SK-N-SH treated with all-trans-retinoic acid at 6 μM for 48 hours (cell line): ENCODE data around the gene TNFSF18.

Source experiments
- ATAC-seq: fragments of 200-7000 bp; cut with Tn5 transposase; 3 replicates; pipeline ENCODE4 v1.9.1; 2020; ENCODE audit warnings: mild to moderate bottlenecking, moderate library complexity
- ARNTL ChIP-seq: fragments of 450-650 bp; formaldehyde crosslinking; IDR thresholded peaks from 2 replicates; pipeline ENCODE4 v1.5.0; 2020; ENCODE audit warnings: low read depth, mild to moderate bottlenecking, moderate library complexity, borderline replicate concordance
- BACH2 ChIP-seq: fragments of 250-450 bp; sonication (Bioruptor Pico); IDR thresholded peaks from 2 replicates; pipeline ENCODE4 v1.9.0; 2021; ENCODE audit warnings: mild to moderate bottlenecking, borderline replicate concordance
- CSDC2 ChIP-seq: fragments of 250-450 bp; sonication (Bioruptor Pico); IDR thresholded peaks from 2 replicates; pipeline ENCODE4 v1.5.0; 2020; ENCODE audit warnings: mild to moderate bottlenecking, moderate library complexity
- ESRRG ChIP-seq: fragments of 250-450 bp; sonication (Bioruptor Pico); IDR thresholded peaks from 2 replicates; pipeline ENCODE4 v1.6.1; 2021; ENCODE audit warnings: mild to moderate bottlenecking
- GLIS3 ChIP-seq: fragments of 250-450 bp; sonication (Bioruptor Pico); IDR thresholded peaks from 2 replicates; pipeline ENCODE4 v1.5.0; 2020; ENCODE audit warnings: mild to moderate bottlenecking, moderate library complexity
- ISL1 ChIP-seq: fragments of 250-450 bp; sonication (Bioruptor Pico); IDR thresholded peaks from 2 replicates; pipeline ENCODE4 v2.1.2; 2022; ENCODE audit warnings: mild to moderate bottlenecking, moderate library complexity
- PATZ1 ChIP-seq: fragments of 250-450 bp; sonication (Bioruptor Pico); IDR thresholded peaks from 2 replicates; pipeline ENCODE4 v1.8.0; 2020; ENCODE audit warnings: mild to moderate bottlenecking, moderate library complexity, borderline replicate concordance
- PPARA ChIP-seq: fragments of 250-450 bp; sonication (Bioruptor Pico); IDR thresholded peaks from 2 replicates; pipeline ENCODE4 v1.5.0; 2020; ENCODE audit warnings: mild to moderate bottlenecking, borderline replicate concordance
- RARB ChIP-seq: fragments of 250-450 bp; sonication (Bioruptor Pico); IDR thresholded peaks from 2 replicates; pipeline ENCODE4 v1.8.0; 2021; ENCODE audit warnings: mild to moderate bottlenecking, moderate library complexity
- SNAI2 ChIP-seq: fragments of 250-450 bp; sonication (Bioruptor Pico); IDR thresholded peaks from 2 replicates; pipeline ENCODE4 v1.5.0; 2020; ENCODE audit warnings: mild to moderate bottlenecking, moderate library complexity
- TCF4 ChIP-seq: fragments of 250-450 bp; sonication (Bioruptor Pico); IDR thresholded peaks from 2 replicates; pipeline ENCODE4 v1.8.0; 2021; ENCODE audit warnings: mild to moderate bottlenecking, moderate library complexity, borderline replicate concordance
- TOX ChIP-seq: fragments of 250-450 bp; sonication (Bioruptor Pico); IDR thresholded peaks from 2 replicates; pipeline ENCODE4 v1.8.0; 2021; ENCODE audit warnings: mild to moderate bottlenecking, moderate library complexity, borderline replicate concordance
- TSHZ2 ChIP-seq: fragments of 250-450 bp; sonication (Bioruptor Pico); IDR thresholded peaks from 2 replicates; pipeline ENCODE4 v1.5.0; 2020; ENCODE audit warnings: mild to moderate bottlenecking, moderate library complexity
- ZC3H10 ChIP-seq: fragments of 250-450 bp; sonication (Bioruptor Pico); IDR thresholded peaks from 2 replicates; pipeline ENCODE4 v1.5.1; 2021; ENCODE audit warnings: mild to moderate bottlenecking, moderate library complexity
- ZFP3 ChIP-seq: fragments of 250-450 bp; sonication (Bioruptor Pico); IDR thresholded peaks from 2 replicates; pipeline ENCODE4 v1.5.0; 2020; ENCODE audit warnings: mild to moderate bottlenecking, moderate library complexity
- ZFP30 ChIP-seq: fragments of 450-650 bp; formaldehyde crosslinking; IDR thresholded peaks from 2 replicates; pipeline ENCODE4 v1.5.0; 2022; ENCODE audit warnings: mild to moderate bottlenecking, moderate library complexity
- ZNF565 ChIP-seq: fragments of 450-650 bp; formaldehyde crosslinking; conservative IDR thresholded peaks from 2 replicates; pipeline ENCODE4 v1.5.0; 2020; ENCODE audit warnings: low read depth, mild to moderate bottlenecking, moderate library complexity
- ZNF70 ChIP-seq: fragments of 450-650 bp; formaldehyde crosslinking; IDR thresholded peaks from 2 replicates; pipeline ENCODE4 v1.5.0; 2020; ENCODE audit warnings: mild to moderate bottlenecking, moderate library complexity
- ZNF8 ChIP-seq: fragments of 450-650 bp; formaldehyde crosslinking; IDR thresholded peaks from 2 replicates; pipeline ENCODE4 v1.5.0; 2020; ENCODE audit warnings: mild to moderate bottlenecking, moderate library complexity
- TF ChIP-seq, protein P1 (sequence below): fragments of 250-450 bp; sonication (Bioruptor Pico); IDR thresholded peaks from 2 replicates; pipeline ENCODE4 v1.5.1; 2021; ENCODE audit warnings: mild to moderate bottlenecking, moderate library complexity

TNFSF18 gene

DNA sequence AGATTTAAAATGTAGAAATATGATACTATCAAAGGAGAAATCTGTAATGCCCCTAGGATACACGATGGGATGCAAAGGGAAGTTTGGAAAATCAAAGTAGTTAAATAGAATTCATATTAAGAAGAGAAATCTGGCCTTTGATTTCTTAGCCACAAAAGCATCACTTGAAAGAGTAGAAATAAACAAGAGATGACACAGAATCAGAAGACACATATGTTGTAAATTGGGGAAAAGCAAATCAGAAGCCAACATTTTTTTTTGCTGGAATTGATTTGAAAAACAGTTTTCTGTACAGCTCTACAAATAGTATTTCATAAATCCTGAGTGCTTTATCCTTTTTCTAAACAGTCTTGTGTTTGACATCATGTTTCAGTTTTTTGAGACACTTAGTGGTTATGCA, 12.4 kb upstream of the TNFSF18 start:
- TF ChIP-seq ZFP30 (no peak), CSDC2 (no peak)
- ATAC-seq: no peak

GRCh38 chr1:173062150-173062938, 11.6 kb upstream of the TNFSF18 start:
- peak; percentile 89 for ATAC-seq
- TF ChIP-seq GLIS3 (CRISPR knock-in tag) (no peak), TOX (peak; percentile 14; the same call in 1 of the 2 replicates), ZFP3 (no peak), TSHZ2 (CRISPR knock-in tag) (no peak), ZFP30 (no peak), ZNF70 (no peak), ISL1 (no peak)
- TF ChIP-seq, protein P1, sequence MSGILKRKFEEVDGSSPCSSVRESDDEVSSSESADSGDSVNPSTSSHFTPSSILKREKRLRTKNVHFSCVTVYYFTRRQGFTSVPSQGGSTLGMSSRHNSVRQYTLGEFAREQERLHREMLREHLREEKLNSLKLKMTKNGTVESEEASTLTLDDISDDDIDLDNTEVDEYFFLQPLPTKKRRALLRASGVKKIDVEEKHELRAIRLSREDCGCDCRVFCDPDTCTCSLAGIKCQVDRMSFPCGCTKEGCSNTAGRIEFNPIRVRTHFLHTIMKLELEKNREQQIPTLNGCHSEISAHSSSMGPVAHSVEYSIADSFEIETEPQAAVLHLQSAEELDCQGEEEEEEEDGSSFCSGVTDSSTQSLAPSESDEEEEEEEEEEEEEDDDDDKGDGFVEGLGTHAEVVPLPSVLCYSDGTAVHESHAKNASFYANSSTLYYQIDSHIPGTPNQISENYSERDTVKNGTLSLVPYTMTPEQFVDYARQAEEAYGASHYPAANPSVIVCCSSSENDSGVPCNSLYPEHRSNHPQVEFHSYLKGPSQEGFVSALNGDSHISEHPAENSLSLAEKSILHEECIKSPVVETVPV (CRISPR knock-in tag): no peak

- TF ChIP-seq RARB (CRISPR knock-in tag): no peak
- TF ChIP-seq GLIS3 (CRISPR knock-in tag): no peak
- no peak for TF ChIP-seq ZNF565 (CRISPR knock-in tag)
- TF ChIP-seq PATZ1 (CRISPR knock-in tag): no peak
- no peak for TF ChIP-seq SNAI2 (CRISPR knock-in tag)
- no peak for TF ChIP-seq TCF4 (CRISPR knock-in tag)
- no peak for TF ChIP-seq ZFP30
- TF ChIP-seq, all 23 proteins: peak for 0
- no peak for ATAC-seq
Observed at GRCh38 chr1:173058556-173058955, 7.8 kb upstream of the TNFSF18 start.

DNA sequence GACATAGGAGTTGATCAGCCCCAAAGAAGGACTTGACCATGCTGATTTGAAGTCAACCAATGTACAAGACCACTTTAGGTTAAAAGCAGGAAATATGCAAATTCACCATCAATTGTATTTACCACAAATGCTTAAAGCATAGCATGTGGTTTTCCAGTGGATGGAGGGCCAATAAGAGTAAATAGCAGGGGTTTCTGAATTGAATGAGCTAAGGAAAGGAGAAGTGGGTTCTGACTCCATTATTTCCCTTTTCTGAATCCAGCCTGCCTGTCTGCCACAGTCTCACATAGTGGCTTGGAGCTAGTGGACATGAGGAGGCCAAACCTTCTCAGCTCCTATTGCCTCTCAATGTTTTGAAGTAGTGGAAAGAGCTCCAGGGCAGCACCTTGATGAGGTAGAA, 7.2 kb upstream of the TNFSF18 start:
- ATAC-seq: no peak
- TF ChIP-seq TSHZ2 (CRISPR knock-in tag) (no peak), ZNF8 (CRISPR knock-in tag) (no peak), PPARA (CRISPR knock-in tag) (no peak), ZC3H10 (CRISPR knock-in tag) (no peak)

- ATAC-seq: no peak
- TF ChIP-seq ESRRG (CRISPR knock-in tag) (no peak), TOX (no peak), SNAI2 (CRISPR knock-in tag) (no peak), ZNF8 (CRISPR knock-in tag) (no peak), RARB (CRISPR knock-in tag) (no peak), PATZ1 (CRISPR knock-in tag) (no peak), TCF4 (CRISPR knock-in tag) (no peak), ZFP3 (no peak), ZNF70 (no peak), ZFP30 (no peak), BACH2 (CRISPR knock-in tag) (no peak), GLIS3 (CRISPR knock-in tag) (no peak), ISL1 (no peak), ARNTL (CRISPR knock-in tag) (no peak)
- TF ChIP-seq, protein P1 (CRISPR knock-in tag): no peak
Observed at GRCh38 chr1:173056365-173056764, 5.6 kb upstream of the TNFSF18 start.
